22Rv1 (cell line): ENCODE results near the gene CFAP61.

Experiments used
- ZFX ChIP-seq: fragments of 450-650 bp; IDR thresholded peaks from 2 replicates; pipeline ENCODE4 v1.6.1; 2017; ENCODE audit warnings: antibody characterized with exemption, borderline replicate concordance
- TF ChIP-seq, protein P1 (sequence below): fragments of 450-650 bp; IDR thresholded peaks from 2 replicates; pipeline ENCODE4 v1.5.1; 2017; ENCODE audit warnings: mild to moderate bottlenecking

DNA sequence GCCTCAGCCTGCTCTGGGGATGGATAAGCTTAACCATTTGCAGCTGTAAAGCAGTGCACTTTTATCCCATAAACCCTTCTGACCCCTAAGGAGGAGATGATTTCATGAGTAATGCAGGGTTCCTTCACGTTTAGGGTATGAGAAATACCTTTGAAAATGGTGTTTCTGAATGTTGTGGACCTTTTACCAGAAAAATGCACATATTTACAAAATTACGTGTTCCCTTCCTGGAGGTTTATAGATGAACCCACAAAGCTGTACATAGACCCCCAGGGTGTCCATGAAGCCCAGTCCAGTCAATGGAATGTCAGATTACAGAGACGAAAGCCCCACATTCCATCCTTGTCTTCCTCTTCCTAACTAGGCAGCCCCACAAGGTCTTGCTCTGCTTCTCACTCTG is 237.0 kb downstream of the CFAP61 start:
- TF ChIP-seq, protein P1, sequence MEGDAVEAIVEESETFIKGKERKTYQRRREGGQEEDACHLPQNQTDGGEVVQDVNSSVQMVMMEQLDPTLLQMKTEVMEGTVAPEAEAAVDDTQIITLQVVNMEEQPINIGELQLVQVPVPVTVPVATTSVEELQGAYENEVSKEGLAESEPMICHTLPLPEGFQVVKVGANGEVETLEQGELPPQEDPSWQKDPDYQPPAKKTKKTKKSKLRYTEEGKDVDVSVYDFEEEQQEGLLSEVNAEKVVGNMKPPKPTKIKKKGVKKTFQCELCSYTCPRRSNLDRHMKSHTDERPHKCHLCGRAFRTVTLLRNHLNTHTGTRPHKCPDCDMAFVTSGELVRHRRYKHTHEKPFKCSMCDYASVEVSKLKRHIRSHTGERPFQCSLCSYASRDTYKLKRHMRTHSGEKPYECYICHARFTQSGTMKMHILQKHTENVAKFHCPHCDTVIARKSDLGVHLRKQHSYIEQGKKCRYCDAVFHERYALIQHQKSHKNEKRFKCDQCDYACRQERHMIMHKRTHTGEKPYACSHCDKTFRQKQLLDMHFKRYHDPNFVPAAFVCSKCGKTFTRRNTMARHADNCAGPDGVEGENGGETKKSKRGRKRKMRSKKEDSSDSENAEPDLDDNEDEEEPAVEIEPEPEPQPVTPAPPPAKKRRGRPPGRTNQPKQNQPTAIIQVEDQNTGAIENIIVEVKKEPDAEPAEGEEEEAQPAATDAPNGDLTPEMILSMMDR = no peak
- no peak for TF ChIP-seq ZFX
